KMS-11 (cell line): ENCODE measurements around the gene MICAL2.

Experiments used
- H2AFZ ChIP-seq: fragments of 200-600 bp; sonication (generic); 2 replicates; pipeline ENCODE4 v1.6.1; 2016; ENCODE audit warnings: antibody characterized with exemption, mixed run types, low read depth
- H3K27ac ChIP-seq: fragments of 200-600 bp; sonication (generic); 2 replicates; pipeline ENCODE4 v1.6.1; 2016; ENCODE audit warnings: mild to moderate bottlenecking, mixed run types
- H3K27me3 ChIP-seq: fragments of 200-600 bp; sonication (generic); 2 replicates; pipeline ENCODE4 v1.6.1; 2017; ENCODE audit warnings: mild to moderate bottlenecking, low read depth, mixed run types, moderate library complexity; ENCODE audit not compliant: insufficient read depth
- H3K36me3 ChIP-seq: fragments of 200-600 bp; sonication (generic); 2 replicates; pipeline ENCODE4 v1.6.1; 2017; ENCODE audit warnings: mild to moderate bottlenecking, mixed run types; ENCODE audit not compliant: insufficient read depth
- H3K4me1 ChIP-seq: fragments of 200-600 bp; sonication (generic); 2 replicates; pipeline ENCODE4 v1.6.1; 2016; ENCODE audit warnings: mild to moderate bottlenecking, low read depth, mixed run types; ENCODE audit not compliant: poor library complexity, severe bottlenecking
- H3K4me2 ChIP-seq: fragments of 200-600 bp; sonication (generic); 2 replicates; pipeline ENCODE4 v1.7.0; 2016; ENCODE audit warnings: mild to moderate bottlenecking, mixed run types
- H3K4me3 ChIP-seq: fragments of 200-600 bp; sonication (generic); IDR thresholded peaks from 2 replicates; pipeline ENCODE4 v1.6.1; 2017; ENCODE audit warnings: low read depth, low read length, mixed read lengths; ENCODE audit not compliant: insufficient read depth
- H3K79me2 ChIP-seq: fragments of 200-600 bp; sonication (generic); 2 replicates; pipeline ENCODE4 v1.6.1; 2016; ENCODE audit warnings: low read depth, mixed run types; ENCODE audit not compliant: insufficient read depth
- H3K9ac ChIP-seq: fragments of 200-600 bp; sonication (generic); 2 replicates; pipeline ENCODE4 v1.6.1; 2016; ENCODE audit warnings: mild to moderate bottlenecking, mixed run types
- H4K20me1 ChIP-seq: fragments of 200-600 bp; sonication (generic); 2 replicates; pipeline ENCODE4 v1.6.1; 2016; ENCODE audit warnings: mild to moderate bottlenecking, mixed run types; ENCODE audit not compliant: insufficient read depth
- CTCF ChIP-seq: fragments of 200-600 bp; sonication (generic); conservative IDR thresholded peaks from 2 replicates; pipeline ENCODE4 v1.6.1; 2017; ENCODE audit warnings: low read depth, mild to moderate bottlenecking, antibody characterized with exemption, low read length, moderate library complexity, mixed read lengths

The MICAL2 gene

GRCh38 chr11:12264361-12264760 lies 154.0 kb downstream of the MICAL2 start:
- no peak overlapping the region for H3K4me3 ChIP-seq
- no peaks in the 10 kb centered on the region for H3K79me2 ChIP-seq
- no peak overlapping the region for H2AFZ ChIP-seq
- TF ChIP-seq CTCF = no peak
- H3K4me1 ChIP-seq = no peaks in the 10 kb centered on the region
- no peak overlapping the region for H3K27ac ChIP-seq
- no peak overlapping the region for H3K4me2 ChIP-seq
- H3K36me3 ChIP-seq = no peaks in the 10 kb centered on the region
- H3K27me3 ChIP-seq = no peaks in the 10 kb centered on the region
- no peak overlapping the region for H3K9ac ChIP-seq
- no peaks in the 10 kb centered on the region for H4K20me1 ChIP-seq

GRCh38 chr11:12266132-12266531 lies 155.7 kb downstream of the MICAL2 start:
- Histone ChIP-seq H3K4me2 (no peak overlapping the region), H2AFZ (no peak overlapping the region), H4K20me1 (no peaks in the 10 kb centered on the region), H3K4me1 (no peaks in the 10 kb centered on the region), H3K27me3 (no peaks in the 10 kb centered on the region), H3K4me3 (no peak overlapping the region), H3K27ac (no peak overlapping the region), H3K79me2 (no peaks in the 10 kb centered on the region), H3K36me3 (no peaks in the 10 kb centered on the region), H3K9ac (no peak overlapping the region)
- no peak for TF ChIP-seq CTCF

- no peak overlapping the region for H3K4me2 ChIP-seq
- H3K27ac ChIP-seq = no peak overlapping the region
- no peaks in the 10 kb centered on the region for H3K79me2 ChIP-seq
- no peaks in the 10 kb centered on the region for H3K36me3 ChIP-seq
- TF ChIP-seq CTCF = no peak
- H3K4me3 ChIP-seq = no peak overlapping the region
- no peaks in the 10 kb centered on the region for H3K4me1 ChIP-seq
- H4K20me1 ChIP-seq = no peaks in the 10 kb centered on the region
- H2AFZ ChIP-seq = no peak overlapping the region
- no peak overlapping the region for H3K9ac ChIP-seq
- H3K27me3 ChIP-seq = no peaks in the 10 kb centered on the region
These were observed 156.6 kb downstream of the MICAL2 start for GRCh38 chr11:12266943-12267342.

- Histone ChIP-seq H3K27ac (no peak overlapping the region), H3K36me3 (no peaks in the 10 kb centered on the region), H3K27me3 (no peaks in the 10 kb centered on the region), H3K4me3 (no peak overlapping the region), H4K20me1 (no peaks in the 10 kb centered on the region), H3K79me2 (no peaks in the 10 kb centered on the region), H2AFZ (no peak overlapping the region), H3K9ac (no peak overlapping the region), H3K4me2 (no peak overlapping the region), H3K4me1 (no peaks in the 10 kb centered on the region)
- TF ChIP-seq CTCF = no peak
These were observed 157.5 kb downstream of the MICAL2 start for GRCh38 chr11:12267921-12268320.

DNA sequence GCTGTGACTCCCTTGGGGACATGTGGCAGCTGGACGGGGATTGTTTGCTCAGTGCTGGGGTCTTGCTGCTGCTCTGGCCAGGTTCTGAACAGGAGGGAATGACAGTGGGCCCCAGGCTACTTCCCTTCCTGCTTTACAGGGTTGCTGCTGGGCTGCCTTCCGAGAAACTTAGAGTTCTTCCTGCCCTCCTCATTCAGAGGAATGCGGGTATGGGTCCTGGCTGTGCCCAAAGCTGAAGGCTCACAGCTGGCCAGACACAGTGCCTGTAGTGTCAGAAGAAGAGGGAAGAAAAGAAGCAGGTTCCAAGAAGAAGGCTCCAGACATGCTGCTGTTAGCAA lies 158.7 kb downstream of the MICAL2 start:
- H2AFZ ChIP-seq = no peak overlapping the region

More for the DNA sequence above, 158.7 kb downstream of the MICAL2 start:
- no peak overlapping the region for H3K4me3 ChIP-seq
- H3K27ac ChIP-seq = no peak overlapping the region
- TF ChIP-seq CTCF = no peak
- H3K79me2 ChIP-seq = no peaks in the 10 kb centered on the region
- no peaks in the 10 kb centered on the region for H3K36me3 ChIP-seq
- H3K27me3 ChIP-seq = no peaks in the 10 kb centered on the region
- no peaks in the 10 kb centered on the region for H4K20me1 ChIP-seq
- no peak overlapping the region for H3K4me2 ChIP-seq
- H3K9ac ChIP-seq = no peak overlapping the region
- no peaks in the 10 kb centered on the region for H3K4me1 ChIP-seq
